Fibroblast of skin of left biceps (primary cell): Measurements from ENCODE around the gene GALM.

Source experiments
- DNase-seq, 2 experiments: peaks; one replicate each; pipeline ENCODE4 v3.0.0-alpha.2; 2013; ENCODE audit warnings: low read depth in 2 of 2

The GALM gene

GRCh38 chr2:38649176-38649728 is 16.7 kb upstream of the GALM start:
- no peak for DNase-seq

GRCh38 chr2:38650012-38650411 is 15.9 kb upstream of the GALM start:
- no peak for DNase-seq

- DNase-seq = no peak
These were observed 15.2 kb upstream of the GALM start for GRCh38 chr2:38650717-38651116.

- no peak for DNase-seq
These were observed 13.3 kb upstream of the GALM start for GRCh38 chr2:38652431-38653273.

GRCh38 chr2:38653380-38653714 is 12.6 kb upstream of the GALM start:
- DNase-seq = no peak

GRCh38 chr2:38653715-38654527 is 12.0 kb upstream of the GALM start:
- no peak for DNase-seq

- no peak for DNase-seq
These were observed 11.2 kb upstream of the GALM start for GRCh38 chr2:38654528-38655381.

GRCh38 chr2:38655441-38655840 is 10.5 kb upstream of the GALM start:
- DNase-seq = no peak

- no peak for DNase-seq
These were observed 8.9 kb upstream of the GALM start for GRCh38 chr2:38656866-38657480.

GRCh38 chr2:38658613-38659012 is 7.3 kb upstream of the GALM start:
- DNase-seq = no peak

- DNase-seq = no peak
These were observed 6.8 kb upstream of the GALM start for GRCh38 chr2:38659115-38659514.

GRCh38 chr2:38660282-38660681 is 5.6 kb upstream of the GALM start:
- DNase-seq = no peak

GRCh38 chr2:38661306-38661705 is 4.6 kb upstream of the GALM start:
- DNase-seq = no peak

- DNase-seq = no peak
These were observed 619 bp downstream of the GALM start for GRCh38 chr2:38666556-38666910.

- DNase-seq = no peak
These were observed 2.2 kb downstream of the GALM start for GRCh38 chr2:38668092-38668491.

GRCh38 chr2:38668779-38669479 is 3.0 kb downstream of the GALM start:
- no peak for DNase-seq

GRCh38 chr2:38671303-38671702 is 5.4 kb downstream of the GALM start:
- DNase-seq = no peak

- no peak for DNase-seq
These were observed 6.0 kb downstream of the GALM start for GRCh38 chr2:38671946-38672345.

GRCh38 chr2:38672445-38673391 is 6.8 kb downstream of the GALM start:
- DNase-seq = no peak

GRCh38 chr2:38676681-38677080 is 10.8 kb downstream of the GALM start:
- no peak for DNase-seq
